Astrocyte (in vitro differentiated cells and primary cell): ENCODE data around the gene RAP1A. TPM values are rescaled to one million over a fixed set of nuclear protein-coding genes. Genes with fewer than 3 reads are reported as not detected.

ENCODE experiments used
- DNase-seq: peaks from one replicate; pipeline ENCODE4 v3.0.0-alpha.2; 2010; ENCODE audit warnings: low read depth
- FAIRE-seq: peaks from 2 replicates; lab custom pipeline; 2011; peaks lifted over from hg19 to GRCh38; lab: Jason Lieb, UNC
- H2AFZ ChIP-seq: 2 replicates; pipeline ENCODE4 v1.6.0; 2012; ENCODE audit warnings: low read depth, low read length, inconsistent platforms
- H3K27ac ChIP-seq: 2 replicates; pipeline ENCODE4 v1.5.1; 2011; ENCODE audit warnings: low read depth, low read length, inconsistent platforms
- H3K27me3 ChIP-seq: 2 replicates; pipeline ENCODE4 v1.6.0; 2011; ENCODE audit warnings: low read length, inconsistent platforms; ENCODE audit not compliant: insufficient read depth
- H3K36me3 ChIP-seq: 2 replicates; pipeline ENCODE4 v1.5.1; 2011; ENCODE audit warnings: low read length, inconsistent platforms; ENCODE audit not compliant: insufficient read depth
- H3K4me1 ChIP-seq: 2 replicates; pipeline ENCODE4 v1.5.1; 2011; ENCODE audit warnings: low read length, inconsistent platforms; ENCODE audit not compliant: insufficient read depth
- H3K4me2 ChIP-seq: 2 replicates; pipeline ENCODE4 v1.6.0; 2012; ENCODE audit warnings: low read length, inconsistent platforms
- H3K4me3 ChIP-seq: 2 replicates; pipeline ENCODE4 v1.5.1; 2011; ENCODE audit warnings: low read depth, mild to moderate bottlenecking, low read length, inconsistent platforms; ENCODE audit not compliant: insufficient read depth
- H3K79me2 ChIP-seq: 2 replicates; pipeline ENCODE4 v1.6.0; 2012; ENCODE audit warnings: mild to moderate bottlenecking, low read length, inconsistent platforms; ENCODE audit not compliant: insufficient read depth
- H3K9ac ChIP-seq: 2 replicates; pipeline ENCODE4 v1.6.0; 2012; ENCODE audit warnings: mild to moderate bottlenecking, low read length, inconsistent platforms
- H3K9me3 ChIP-seq: 2 replicates; pipeline ENCODE4 v1.5.1; 2012; ENCODE audit warnings: low read depth, mild to moderate bottlenecking, low read length, inconsistent platforms; ENCODE audit not compliant: insufficient read depth
- H4K20me1 ChIP-seq: 2 replicates; pipeline ENCODE4 v1.6.0; 2012; ENCODE audit warnings: low read length, inconsistent platforms; ENCODE audit not compliant: insufficient read depth
- H3K27ac Mint-ChIP-seq: one replicate; pipeline ENCODE4 v1.8.0; 2021; ENCODE audit warnings: mild to moderate bottlenecking, mixed read lengths; ENCODE audit not compliant: unreplicated experiment
- H3K27me3 Mint-ChIP-seq: one replicate; pipeline ENCODE4 v1.8.0; 2021; ENCODE audit warnings: low read depth, mixed read lengths; ENCODE audit not compliant: unreplicated experiment
- H3K36me3 Mint-ChIP-seq: one replicate; pipeline ENCODE4 v1.8.0; 2021; ENCODE audit warnings: low read depth, mixed read lengths; ENCODE audit not compliant: unreplicated experiment
- H3K4me1 Mint-ChIP-seq: one replicate; pipeline ENCODE4 v1.8.0; 2021; ENCODE audit warnings: low read depth, mixed read lengths; ENCODE audit not compliant: unreplicated experiment
- H3K4me3 Mint-ChIP-seq: one replicate; pipeline ENCODE4 v1.8.0; 2021; ENCODE audit warnings: mild to moderate bottlenecking, moderate library complexity, mixed read lengths; ENCODE audit not compliant: unreplicated experiment
- H3K9me3 Mint-ChIP-seq: one replicate; pipeline ENCODE4 v1.8.0; 2021; ENCODE audit warnings: mild to moderate bottlenecking, mixed read lengths; ENCODE audit not compliant: unreplicated experiment
- CTCF ChIP-seq: IDR thresholded peaks from 2 replicates; pipeline ENCODE4 v1.5.1; 2011; ENCODE audit warnings: low read depth, mild to moderate bottlenecking, inconsistent platforms, low read length, moderate library complexity; ENCODE audit not compliant: insufficient read depth
- EZH2 ChIP-seq: IDR thresholded peaks from 2 replicates; pipeline ENCODE4 v1.6.1; 2012; ENCODE audit warnings: mild to moderate bottlenecking, low read length, inconsistent platforms; ENCODE audit not compliant: insufficient read depth
- total RNA-seq: library from RNA; stranded (reverse); gene quantifications from 2 replicates; pipeline ENCODE4 v1.2.1, GENCODE V29; 2021

RAP1A gene
- total RNA-seq, 1 donor from 2014 or later: 66.6 TPM

DNA sequence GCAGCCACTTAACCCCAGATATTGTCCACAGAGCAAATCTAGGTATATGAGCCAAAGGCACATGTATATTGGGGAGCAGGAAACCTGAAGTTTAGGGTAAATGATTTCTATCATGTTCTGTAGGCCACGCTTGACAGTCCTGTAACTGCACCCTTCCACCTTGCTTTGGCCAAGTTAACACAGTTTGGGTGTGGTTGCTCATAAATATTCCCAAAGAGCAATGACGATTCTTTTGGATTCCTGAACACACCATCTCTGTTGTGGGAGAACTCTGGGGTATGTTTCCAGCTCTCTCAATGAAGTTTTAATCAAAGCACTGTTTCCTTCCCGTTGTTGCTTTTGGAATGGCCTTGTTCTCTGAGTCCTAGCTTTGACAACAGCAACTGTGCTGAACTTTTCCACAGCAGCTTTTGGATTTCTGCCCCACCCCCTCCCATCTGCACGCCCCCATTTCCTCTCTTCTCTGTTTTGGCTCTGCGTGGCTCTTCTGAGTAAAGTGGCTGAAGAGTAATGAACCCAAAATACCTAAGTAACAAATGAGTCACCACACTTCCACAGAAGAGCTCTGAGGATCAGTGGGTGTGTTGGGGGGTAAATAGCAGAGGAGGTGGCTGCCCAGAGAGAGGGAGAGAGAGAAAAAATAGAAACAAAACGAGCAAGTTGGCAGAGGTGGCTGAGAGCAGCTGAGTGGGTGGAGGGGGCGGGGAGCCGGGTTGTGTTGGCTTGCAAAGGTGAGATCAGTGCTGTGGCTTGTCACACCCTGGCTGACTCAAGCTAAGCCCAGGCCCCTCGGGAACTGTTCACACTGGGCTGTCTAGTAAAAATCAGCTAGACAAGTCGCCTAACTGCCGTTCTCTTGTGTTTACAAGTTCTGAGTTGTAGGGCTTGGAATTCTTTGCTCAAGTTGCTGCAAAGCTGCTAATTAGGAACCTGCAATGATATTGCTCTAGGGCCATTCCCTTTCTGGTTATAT lies 26.9 kb upstream of the RAP1A start:
- H3K27me3 ChIP-seq: no peaks in the 10 kb centered on the region
- no peaks in the 10 kb centered on the region for H3K9me3 Mint-ChIP-seq
- peaks cover 21% of the 10 kb centered on the region for H3K4me1 ChIP-seq
- no peaks in the 10 kb centered on the region for H3K9me3 ChIP-seq
- H2AFZ ChIP-seq: peak overlapping the region; percentile 58
- H3K4me1 Mint-ChIP-seq: peaks cover 22% of the 10 kb centered on the region
- H3K27me3 Mint-ChIP-seq: no peaks in the 10 kb centered on the region
- H3K79me2 ChIP-seq: no peaks in the 10 kb centered on the region
- H3K27ac ChIP-seq: peak overlapping the region; percentile 63
- no peaks in the 10 kb centered on the region for H4K20me1 ChIP-seq
- no peaks in the 10 kb centered on the region for H3K36me3 ChIP-seq
- TF ChIP-seq EZH2 (no peak), CTCF (no peak)
- H3K4me2 ChIP-seq: peak overlapping the region; percentile 81
- FAIRE-seq (peak; percentile 20), DNase-seq (peak; percentile 95)
- H3K4me3 Mint-ChIP-seq: peak overlapping the region; percentile 51
- peak overlapping the region; percentile 63 for H3K27ac Mint-ChIP-seq
- H3K9ac ChIP-seq: peak overlapping the region; percentile 63
- no peaks in the 10 kb centered on the region for H3K36me3 Mint-ChIP-seq
- peak overlapping the region; percentile 39 for H3K4me3 ChIP-seq

DNA sequence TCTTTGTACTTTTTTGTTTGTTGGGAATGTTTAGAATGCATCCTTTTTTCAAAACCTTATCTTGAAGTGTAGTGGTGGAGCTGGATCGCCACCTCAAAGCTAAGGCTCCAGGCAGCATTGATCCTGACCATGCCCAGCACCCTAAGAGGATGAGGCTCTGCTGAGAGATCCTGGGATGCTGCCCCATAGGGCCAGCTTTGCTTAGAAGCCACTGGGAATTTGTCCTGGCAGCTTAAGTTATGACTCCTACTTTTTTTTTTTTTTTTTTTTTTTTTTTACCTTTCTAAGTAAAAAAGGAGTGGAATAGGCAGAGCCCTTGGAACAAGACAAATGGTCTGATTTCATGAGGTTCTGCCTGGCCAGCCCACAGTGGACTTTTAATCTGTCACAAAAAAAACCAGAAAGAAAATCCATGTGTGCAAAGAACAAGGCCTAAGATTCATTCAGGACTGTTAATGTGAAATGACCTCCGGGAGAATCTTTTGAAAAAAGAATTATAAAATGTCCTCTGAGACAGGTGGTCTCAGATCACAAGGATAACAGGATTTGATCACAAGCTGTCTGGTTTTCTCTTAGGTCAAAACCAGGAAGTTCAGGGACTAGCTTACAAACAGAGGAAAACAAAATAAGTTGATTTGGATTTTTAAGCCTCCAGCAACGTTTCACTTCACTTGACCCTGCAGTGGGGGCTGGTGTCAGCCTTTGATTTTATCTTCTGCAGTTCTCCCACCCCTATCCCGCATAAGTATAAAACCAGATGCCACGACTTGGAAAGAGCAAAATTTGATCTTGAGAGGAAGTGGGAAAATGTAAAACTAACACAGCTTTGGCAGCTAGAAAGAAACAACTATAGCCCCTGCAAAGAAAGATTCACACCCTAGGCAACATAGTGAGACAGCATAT lies 25.9 kb upstream of the RAP1A start:
- H3K36me3 Mint-ChIP-seq: no peaks in the 10 kb centered on the region
- TF ChIP-seq CTCF: no peak
- TF ChIP-seq EZH2: no peak
- no peaks in the 10 kb centered on the region for H3K9me3 Mint-ChIP-seq
- H3K27ac ChIP-seq: peak overlapping the region; percentile 63
- peaks cover 21% of the 10 kb centered on the region for H3K4me1 ChIP-seq
- H3K9ac ChIP-seq: peak overlapping the region; percentile 63
- H2AFZ ChIP-seq: peak overlapping the region; percentile 58
- peak overlapping the region; percentile 63 for H3K27ac Mint-ChIP-seq
- H3K36me3 ChIP-seq: no peaks in the 10 kb centered on the region
- FAIRE-seq (no peak), DNase-seq (peak; percentile 23)
- no peaks in the 10 kb centered on the region for H4K20me1 ChIP-seq
- peak overlapping the region; percentile 39 for H3K4me3 ChIP-seq
- H3K27me3 ChIP-seq: no peaks in the 10 kb centered on the region
- H3K4me3 Mint-ChIP-seq: peak overlapping the region; percentile 51
- no peaks in the 10 kb centered on the region for H3K9me3 ChIP-seq
- H3K79me2 ChIP-seq: no peaks in the 10 kb centered on the region
- H3K4me1 Mint-ChIP-seq: peaks cover 22% of the 10 kb centered on the region
- H3K27me3 Mint-ChIP-seq: no peaks in the 10 kb centered on the region
- H3K4me2 ChIP-seq: peak overlapping the region; percentile 81
